Spleen (tissue), 11 donors: Measurements from ENCODE around the gene CSN3. TPM values are rescaled to one million over a fixed set of nuclear protein-coding genes. Genes with fewer than 3 reads are reported as not detected.

Experiments used
- DNase-seq: peaks from one replicate; pipeline ENCODE4 v3.0.0-alpha.2; 2020
- H3K27ac ChIP-seq, 8 donors: fragments of 200-600 bp; sonication (generic) in 7 of 8; 1 replicate in 4 of 8; 2 replicates in 4 of 8; pipeline versions ENCODE4 v1.5.0 to v1.8.0; 2016 to 2021; ENCODE audit warnings: inconsistent platforms in 4 of 8, mild to moderate bottlenecking in 4 of 8, moderate library complexity in 1 of 8
- H3K27me3 ChIP-seq, 7 donors: fragments of 200-600 bp; sonication (generic) in 6 of 7; replicated peaks in 1 of 7; 1 replicate in 4 of 7; 2 replicates in 3 of 7; pipeline versions ENCODE4 v1.5.0 to v1.8.0; 2016 to 2021; ENCODE audit warnings: inconsistent platforms in 3 of 7, mild to moderate bottlenecking in 1 of 7
- H3K36me3 ChIP-seq, 6 donors: fragments of 200-600 bp; sonication (generic) in 5 of 6; 1 replicate in 4 of 6; 2 replicates in 2 of 6; pipeline versions ENCODE4 v1.5.0 to v1.8.0; 2016 to 2021; ENCODE audit warnings: inconsistent platforms in 2 of 6
- H3K4me1 ChIP-seq, 6 donors: fragments of 200-600 bp; sonication (generic) in 5 of 6; 1 replicate in 3 of 6; 2 replicates in 3 of 6; pipeline versions ENCODE4 v1.5.0 to v1.8.0; 2016 to 2021; ENCODE audit warnings: inconsistent platforms in 3 of 6
- H3K4me3 ChIP-seq, 8 donors: fragments of 200-600 bp; sonication (generic) in 7 of 8; 1 replicate in 4 of 8; 2 replicates in 4 of 8; pipeline versions ENCODE4 v1.5.0 to v1.8.0; 2016 to 2021; ENCODE audit warnings: inconsistent platforms in 4 of 8, mild to moderate bottlenecking in 4 of 8, moderate library complexity in 2 of 8
- H3K9me3 ChIP-seq, 8 donors: fragments of 200-600 bp; sonication (generic) in 7 of 8; 1 replicate in 4 of 8; 2 replicates in 4 of 8; pipeline versions ENCODE4 v1.5.0 to v1.8.0; 2016 to 2021; ENCODE audit warnings: inconsistent platforms in 4 of 8
- CTCF ChIP-seq, 11 experiments: fragments of 200-600 bp in 7 of 11; fragments of 450-650 bp in 4 of 11; sonication (generic) in 4 of 11; IDR thresholded peaks in 8 of 11; conservative IDR thresholded peaks in 3 of 11; 1 replicate in 7 of 11; 2 replicates in 4 of 11; pipeline versions ENCODE4 v1.4.0 to v1.8.0; 2016 to 2021; ENCODE audit warnings: antibody characterized with exemption in 11 of 11, inconsistent platforms in 4 of 11, mild to moderate bottlenecking in 1 of 11
- POLR2A ChIP-seq, 3 donors: fragments of 450-650 bp; IDR thresholded peaks; one replicate each; pipeline ENCODE4 v1.5.1; 2017; ENCODE audit warnings: antibody characterized with exemption in 3 of 3, mild to moderate bottlenecking in 1 of 3
- POLR2AphosphoS5 ChIP-seq, 3 donors: sonication (generic); formaldehyde crosslinking; IDR thresholded peaks; one replicate each; pipeline ENCODE4 v1.5.1; 2017; ENCODE audit warnings: antibody characterized with exemption in 3 of 3
- WGBS, 5 donors: extraction: QIAGEN DNeasy Blood & Tissue Kit in 3 of 5; methylation state at CpG; one replicate each; pipeline versions ENCODE4 v1.1.5 to v1.1.7; 2013 to 2018; 5-methylcytosine and 5-hydroxymethylcytosine counted together
- intact Hi-C: fragments of 100-400 bp; cut with DNase I; formaldehyde crosslinking; loops from one replicate; pipeline ENCODE4 v1.15.0; 2023; ENCODE audit warnings: low total_unique reads
- polyA plus RNA-seq, 3 donors: library from polyadenylated mRNA; stranded (reverse); fragments of 200-250 nt; gene quantifications; one replicate each; pipeline ENCODE4 v1.2.1, GENCODE V29; 2013
- total RNA-seq, 7 donors: library from RNA; depleted of rRNA in 3 of 7; stranded (reverse); fragments of >200 nt in 3 of 7; fragmentation: NEBNext Ultra II Directional in 4 of 7; extraction: Animal tissue kit (Norgen Biotek cat#: 25700) in 4 of 7; gene quantifications; one replicate each; pipeline versions ENCODE4 v1.1.0 to v1.2.1, GENCODE V29; 2016 to 2021
- donor health status: healthy with polysubstance abuse.
- donor health status: DM: no; HTN: no; CAD: no; lungs with moderate emphysema.
- donor health status: DM: no; HTN: no; CAD: no.
- donor health status: Bipolar disorder and iron deficiency.
- donor health status: healthy.
- donor health status: DM: no; HTN: no; CAD: no.
- donor health status: DM: yes; HTN: yes; CAD: no.

CSN3 gene
- total and polyA plus RNA-seq, 10 donors, result 0.30 to 0.52 TPM; not detected in 8

GRCh38 chr4:70298051-70298450 lies 55.7 kb downstream of the CSN3 start:
- no peak for DNase-seq
- TF ChIP-seq POLR2A (IDR thresholded peaks at IDR 0.05) (no peak), POLR2AphosphoS5 (IDR thresholded peaks at IDR 0.05) (no peak), CTCF (IDR thresholded peaks at IDR 0.05 in 8 of 11, conservative IDR thresholded peaks at IDR 0.05 in 3 of 11) (no peak)
- intact Hi-C loops, result no loop called here
- 74 to 84% (median 81%) methylated on average over 1 of the region's 1 CpG for WGBS, 5 donors
- no peaks in the 10 kb centered on the region for H3K9me3 ChIP-seq
- no peak overlapping the region for H3K27ac ChIP-seq
- H3K36me3 ChIP-seq, result no peaks in the 10 kb centered on the region
- no peaks in the 10 kb centered on the region for H3K4me1 ChIP-seq
- no peak overlapping the region for H3K4me3 ChIP-seq
- H3K27me3 ChIP-seq, result no peaks in the 10 kb centered on the region

GRCh38 chr4:70299643-70300042 lies 57.2 kb downstream of the CSN3 start:
- intact Hi-C loops, result no loop called here
- no peak for DNase-seq
- Histone ChIP-seq H3K4me3 (no peak overlapping the region), H3K9me3 (no peaks in the 10 kb centered on the region), H3K4me1 (no peaks in the 10 kb centered on the region), H3K27ac (no peak overlapping the region), H3K27me3 (no peaks in the 10 kb centered on the region), H3K36me3 (no peaks in the 10 kb centered on the region)
- no peak for TF ChIP-seq CTCF (IDR thresholded peaks at IDR 0.05 in 8 of 11, conservative IDR thresholded peaks at IDR 0.05 in 3 of 11)
- no peak for TF ChIP-seq POLR2AphosphoS5 (IDR thresholded peaks at IDR 0.05)
- TF ChIP-seq POLR2A (IDR thresholded peaks at IDR 0.05), result no peak
- 63 to 100% (median 82%) methylated on average over 1 to 2 of the region's 2 CpGs for WGBS, 5 donors

- Histone ChIP-seq H3K4me1 (no peaks in the 10 kb centered on the region), H3K27me3 (no peaks in the 10 kb centered on the region), H3K36me3 (no peaks in the 10 kb centered on the region), H3K9me3 (no peaks in the 10 kb centered on the region), H3K4me3 (no peak overlapping the region), H3K27ac (no peak overlapping the region)
- intact Hi-C loops, result no loop called here
- no peak for DNase-seq
- 71 to 89% (median 80%) methylated on average over 4 of the region's 4 CpGs for WGBS, 5 donors
- no peak for TF ChIP-seq CTCF (IDR thresholded peaks at IDR 0.05 in 8 of 11, conservative IDR thresholded peaks at IDR 0.05 in 3 of 11)
- TF ChIP-seq POLR2A (IDR thresholded peaks at IDR 0.05), result no peak
- TF ChIP-seq POLR2AphosphoS5 (IDR thresholded peaks at IDR 0.05), result no peak
Measured at GRCh38 chr4:70300215-70300614, 57.8 kb downstream of the CSN3 start.

Other genes starting within 250 kb of the CSN3 start
- not detected for gene STATH, start 246.6 kb upstream of the CSN3 start, total RNA-seq
- not detected for gene STATH, start 246.6 kb upstream of the CSN3 start, polyA plus RNA-seq
- gene HTN3, start 214.1 kb upstream of the CSN3 start, total RNA-seq, result not detected
- not detected for gene HTN3, start 214.1 kb upstream of the CSN3 start, polyA plus RNA-seq
- not detected for gene HTN1, start 192.2 kb upstream of the CSN3 start, total RNA-seq
- not detected for gene HTN1, start 192.2 kb upstream of the CSN3 start, polyA plus RNA-seq
- gene PRR27, start 88.4 kb upstream of the CSN3 start, total RNA-seq, result not detected
- gene PRR27, start 88.4 kb upstream of the CSN3 start, polyA plus RNA-seq, result not detected
- not detected for gene ODAM, start 46.9 kb upstream of the CSN3 start, total RNA-seq
- 1 to 10 TPM in 1 of 3 donors, under 1 TPM in 1, not detected in 1; 0.22 to 2.0 TPM for gene ODAM, start 46.9 kb upstream of the CSN3 start, polyA plus RNA-seq
- gene FDCSP, start 16.5 kb upstream of the CSN3 start, total RNA-seq, result 10 to 100 TPM in 2 of 7 donors, 1 to 10 TPM in 5; 2.8 to 23.6 (median 9.5) TPM
- 1,000 to 10,000 TPM in 1 of 3 donors, 100 to 1,000 TPM in 1, 10 to 100 TPM in 1; 31.9 to 1,396 (median 424) TPM for gene FDCSP, start 16.5 kb upstream of the CSN3 start, polyA plus RNA-seq
- not detected for gene CABS1, start 92.4 kb downstream of the CSN3 start, total RNA-seq
- gene CABS1, start 92.4 kb downstream of the CSN3 start, polyA plus RNA-seq, result not detected
- gene SMR3A, start 118.2 kb downstream of the CSN3 start, total RNA-seq, result not detected
- not detected for gene SMR3A, start 118.2 kb downstream of the CSN3 start, polyA plus RNA-seq
- not detected for gene SMR3B, start 140.5 kb downstream of the CSN3 start, total RNA-seq
- not detected for gene SMR3B, start 140.5 kb downstream of the CSN3 start, polyA plus RNA-seq
- not detected for gene OPRPN, start 155.3 kb downstream of the CSN3 start, total RNA-seq
- gene OPRPN, start 155.3 kb downstream of the CSN3 start, polyA plus RNA-seq, result not detected
- not detected for gene MUC7, start 229.6 kb downstream of the CSN3 start, total RNA-seq
- not detected for gene MUC7, start 229.6 kb downstream of the CSN3 start, polyA plus RNA-seq